Smooth muscle cell (in vitro differentiated cells): ENCODE results near the gene CTSZ. TPM values are rescaled to one million over a fixed set of nuclear protein-coding genes. Genes with fewer than 3 reads are reported as not detected.

Source experiments
- DNase-seq: peaks from one replicate; lab custom pipeline; 2025; ENCODE audit not compliant: unreplicated experiment; lab: John Stamatoyannopoulos, UW
- H2AFZ ChIP-seq: fragments of 200-600 bp; sonication (generic); 2 replicates; pipeline ENCODE4 v1.6.0; 2016; ENCODE audit warnings: antibody characterized with exemption, low read depth, mild to moderate bottlenecking
- H3F3A ChIP-seq: fragments of 200-600 bp; sonication (generic); 2 replicates; pipeline ENCODE4 v1.6.0; 2017; ENCODE audit warnings: antibody characterized with exemption, low read depth
- H3K27ac ChIP-seq: fragments of 200-600 bp; sonication (generic); 2 replicates; pipeline ENCODE4 v1.5.1; 2016; ENCODE audit warnings: low read depth, mild to moderate bottlenecking
- H3K27me3 ChIP-seq: fragments of 200-600 bp; sonication (generic); 2 replicates; pipeline ENCODE4 v1.6.1; 2016; ENCODE audit warnings: low read depth, mild to moderate bottlenecking
- H3K36me3 ChIP-seq: fragments of 200-600 bp; sonication (generic); 2 replicates; pipeline ENCODE4 v1.5.1; 2016; ENCODE audit warnings: low read depth
- H3K4me1 ChIP-seq: fragments of 200-600 bp; sonication (generic); 2 replicates; pipeline ENCODE4 v1.5.1; 2016; ENCODE audit warnings: low read depth
- H3K4me2 ChIP-seq: fragments of 200-600 bp; sonication (generic); 2 replicates; pipeline ENCODE4 v1.6.0; 2016; ENCODE audit warnings: mild to moderate bottlenecking
- H3K4me3 ChIP-seq: fragments of 200-600 bp; sonication (generic); 2 replicates; pipeline ENCODE4 v1.5.1; 2016; ENCODE audit warnings: mild to moderate bottlenecking
- H3K79me2 ChIP-seq: fragments of 200-600 bp; sonication (generic); 2 replicates; pipeline ENCODE4 v1.6.0; 2016; ENCODE audit warnings: low read depth, mild to moderate bottlenecking
- H3K9ac ChIP-seq: fragments of 200-600 bp; sonication (generic); 2 replicates; pipeline ENCODE4 v1.6.0; 2016; ENCODE audit warnings: low read depth
- H3K9me3 ChIP-seq: fragments of 200-600 bp; sonication (generic); replicated peaks from 2 replicates; pipeline ENCODE4 v1.5.1; 2016; ENCODE audit warnings: low read depth
- H4K20me1 ChIP-seq: fragments of 200-600 bp; sonication (generic); 2 replicates; pipeline ENCODE4 v1.6.0; 2016; ENCODE audit warnings: low read depth
- WGBS: methylation state at CpG from one replicate; pipeline ENCODE4 v1.1.7; 2016; ENCODE audit warnings: low lambda C conversion rate; 5-methylcytosine and 5-hydroxymethylcytosine counted together
- polyA plus RNA-seq: library from polyadenylated mRNA; unstranded; fragments of >200 nt; fragmentation: Nextera tagmentation; extraction: Ambion mirVana; gene quantifications from 2 replicates; pipeline ENCODE4 v1.2.1, GENCODE V29; 2016
- total RNA-seq: library from RNA; depleted of rRNA; stranded (reverse); fragments of >200 nt; gene quantifications from 2 replicates; pipeline ENCODE4 v1.2.3, GENCODE V29; 2014
- TF ChIP-seq, protein P1 (sequence below): fragments of 200-600 bp; sonication (generic); IDR thresholded peaks from 2 replicates; pipeline ENCODE4 v1.5.1; 2017; ENCODE audit warnings: borderline replicate concordance, mild to moderate bottlenecking, antibody characterized with exemption; ENCODE audit not compliant: insufficient read depth, poor library complexity, severe bottlenecking

Gene CTSZ
- total and polyA plus RNA-seq, 2 experiments from 2014 or later, result 12.7 to 151 TPM

- Histone ChIP-seq H3K4me2 (no peak overlapping the region), H3K4me1 (peaks cover 5% of the 10 kb centered on the region), H3F3A (peaks cover 2% of the 10 kb centered on the region), H2AFZ (no peak overlapping the region), H3K36me3 (peaks cover 11% of the 10 kb centered on the region), H4K20me1 (peaks cover 8% of the 10 kb centered on the region), H3K79me2 (peaks cover 17% of the 10 kb centered on the region), H3K4me3 (no peak overlapping the region), H3K9ac (no peak overlapping the region), H3K27me3 (no peaks in the 10 kb centered on the region), H3K9me3 (no peaks in the 10 kb centered on the region), H3K27ac (no peak overlapping the region)
- WGBS, result 95% methylated on average over 24 of the region's 27 CpGs
- TF ChIP-seq, protein P1, sequence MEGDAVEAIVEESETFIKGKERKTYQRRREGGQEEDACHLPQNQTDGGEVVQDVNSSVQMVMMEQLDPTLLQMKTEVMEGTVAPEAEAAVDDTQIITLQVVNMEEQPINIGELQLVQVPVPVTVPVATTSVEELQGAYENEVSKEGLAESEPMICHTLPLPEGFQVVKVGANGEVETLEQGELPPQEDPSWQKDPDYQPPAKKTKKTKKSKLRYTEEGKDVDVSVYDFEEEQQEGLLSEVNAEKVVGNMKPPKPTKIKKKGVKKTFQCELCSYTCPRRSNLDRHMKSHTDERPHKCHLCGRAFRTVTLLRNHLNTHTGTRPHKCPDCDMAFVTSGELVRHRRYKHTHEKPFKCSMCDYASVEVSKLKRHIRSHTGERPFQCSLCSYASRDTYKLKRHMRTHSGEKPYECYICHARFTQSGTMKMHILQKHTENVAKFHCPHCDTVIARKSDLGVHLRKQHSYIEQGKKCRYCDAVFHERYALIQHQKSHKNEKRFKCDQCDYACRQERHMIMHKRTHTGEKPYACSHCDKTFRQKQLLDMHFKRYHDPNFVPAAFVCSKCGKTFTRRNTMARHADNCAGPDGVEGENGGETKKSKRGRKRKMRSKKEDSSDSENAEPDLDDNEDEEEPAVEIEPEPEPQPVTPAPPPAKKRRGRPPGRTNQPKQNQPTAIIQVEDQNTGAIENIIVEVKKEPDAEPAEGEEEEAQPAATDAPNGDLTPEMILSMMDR, result no peak
- DNase-seq, result no peak
Observed at GRCh38 chr20:59001449-59002171, 5.4 kb downstream of the CTSZ start.

GRCh38 chr20:59001068-59001448, 6.0 kb downstream of the CTSZ start:
- WGBS, result 91% methylated on average over 13 of the region's 13 CpGs
- Histone ChIP-seq H3F3A (peaks cover 7% of the 10 kb centered on the region), H3K36me3 (peaks cover 11% of the 10 kb centered on the region), H3K4me1 (no peaks in the 10 kb centered on the region), H4K20me1 (peaks cover 8% of the 10 kb centered on the region), H3K79me2 (peaks cover 11% of the 10 kb centered on the region), H3K4me3 (no peak overlapping the region), H3K9ac (no peak overlapping the region), H3K9me3 (no peaks in the 10 kb centered on the region), H2AFZ (no peak overlapping the region), H3K27ac (no peak overlapping the region), H3K4me2 (no peak overlapping the region), H3K27me3 (no peaks in the 10 kb centered on the region)
- TF ChIP-seq, protein P1, result no peak
- DNase-seq, result no peak

GRCh38 chr20:59000326-59000725, 6.7 kb downstream of the CTSZ start:
- no peak overlapping the region for H3K4me2 ChIP-seq
- H3K4me1 ChIP-seq, result no peaks in the 10 kb centered on the region
- 93% methylated on average over 3 of the region's 3 CpGs for WGBS
- no peak overlapping the region for H3K9ac ChIP-seq
- H3K79me2 ChIP-seq, result peaks cover 4% of the 10 kb centered on the region
- no peak overlapping the region for H3K4me3 ChIP-seq
- no peaks in the 10 kb centered on the region for H3K9me3 ChIP-seq
- H3K27me3 ChIP-seq, result no peaks in the 10 kb centered on the region
- TF ChIP-seq, protein P1, result no peak
- H3F3A ChIP-seq, result peaks cover 11% of the 10 kb centered on the region
- H4K20me1 ChIP-seq, result peaks cover 8% of the 10 kb centered on the region
- no peak overlapping the region for H3K27ac ChIP-seq
- H3K36me3 ChIP-seq, result peaks cover 11% of the 10 kb centered on the region
- no peak overlapping the region for H2AFZ ChIP-seq
- DNase-seq, result no peak

DNA sequence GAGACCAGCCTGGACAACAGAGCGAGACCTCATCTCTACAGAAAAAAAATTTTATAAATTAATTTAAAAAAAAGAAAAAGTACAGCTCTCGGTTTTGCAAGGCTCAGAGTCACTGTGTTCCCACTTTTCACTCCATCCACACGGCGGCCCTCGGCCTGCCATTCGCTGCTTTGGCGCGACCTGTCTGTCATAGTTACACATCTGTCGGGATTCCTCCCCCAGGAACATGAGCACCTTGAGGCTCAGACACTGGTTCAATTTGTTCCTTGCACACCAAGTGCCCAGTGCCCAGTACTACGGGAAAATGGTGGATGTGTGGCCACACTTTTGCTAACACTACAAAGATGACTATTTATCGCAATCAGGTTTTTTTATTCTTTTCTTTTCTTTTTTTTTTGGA, 8.4 kb downstream of the CTSZ start:
- no peak for DNase-seq
- no peak overlapping the region for H3K4me3 ChIP-seq
- H3K27me3 ChIP-seq, result no peaks in the 10 kb centered on the region
- H3K9me3 ChIP-seq, result no peaks in the 10 kb centered on the region
- H4K20me1 ChIP-seq, result peaks cover 6% of the 10 kb centered on the region
- H3F3A ChIP-seq, result peaks cover 19% of the 10 kb centered on the region
- TF ChIP-seq, protein P1, result no peak
- H3K36me3 ChIP-seq, result peaks cover 11% of the 10 kb centered on the region
- no peak overlapping the region for H3K9ac ChIP-seq
- no peaks in the 10 kb centered on the region for H3K79me2 ChIP-seq
- H3K27ac ChIP-seq, result no peak overlapping the region
- H3K4me2 ChIP-seq, result no peak overlapping the region
- H2AFZ ChIP-seq, result no peak overlapping the region
- WGBS, result 97% methylated on average over 11 of the region's 11 CpGs
- H3K4me1 ChIP-seq, result no peaks in the 10 kb centered on the region
